Liver (tissue), 9 donors: Measurements from ENCODE around the gene CDIPT. TPM values are rescaled to one million over a fixed set of nuclear protein-coding genes. Genes with fewer than 3 reads are reported as not detected.
A peak's percentile ranks its signal among the peaks of the same experiment; 100 is the strongest.

ENCODE experiments used
- DNase-seq: peaks from one replicate; pipeline ENCODE4 v3.0.0-alpha.2; 2017; ENCODE audit warnings: low spot score
- H3K27ac ChIP-seq, 2 donors: one replicate each; pipeline ENCODE4 v1.7.0; 2013; ENCODE audit warnings: inconsistent platforms in 2 of 2, low read length in 2 of 2, control low read depth in 1 of 2, low read depth in 1 of 2, mild to moderate bottlenecking in 1 of 2
- H3K27me3 ChIP-seq, 4 donors: one replicate each; pipeline versions ENCODE4 v1.6.1 to v1.7.0; 2013; ENCODE audit warnings: low read length in 3 of 4, inconsistent platforms in 1 of 4, mild to moderate bottlenecking in 1 of 4, moderate library complexity in 1 of 4; ENCODE audit not compliant: control insufficient read depth in 4 of 4, insufficient read depth in 4 of 4
- H3K36me3 ChIP-seq, 4 donors: one replicate each; pipeline versions ENCODE4 v1.6.1 to v1.7.0; 2013; ENCODE audit warnings: low read length in 3 of 4, mild to moderate bottlenecking in 3 of 4, low read depth in 1 of 4, moderate library complexity in 1 of 4; ENCODE audit not compliant: control insufficient read depth in 4 of 4, insufficient read depth in 3 of 4
- H3K4me1 ChIP-seq, 4 donors: one replicate each; pipeline versions ENCODE4 v1.6.1 to v1.7.0; 2013; ENCODE audit warnings: low read length in 3 of 4, mild to moderate bottlenecking in 3 of 4, moderate library complexity in 1 of 4; ENCODE audit not compliant: control insufficient read depth in 4 of 4, insufficient read depth in 4 of 4
- H3K4me3 ChIP-seq, 3 donors: one replicate each; pipeline versions ENCODE4 v1.6.1 to v1.7.0; 2013; ENCODE audit warnings: low read length in 3 of 3, control low read depth in 1 of 3, low read depth in 1 of 3, mild to moderate bottlenecking in 1 of 3
- H3K9ac ChIP-seq, 2 donors: one replicate each; pipeline ENCODE4 v1.7.0; 2013; ENCODE audit warnings: low read length in 2 of 2, mild to moderate bottlenecking in 2 of 2, moderate library complexity in 2 of 2, control low read depth in 1 of 2, low read depth in 1 of 2
- H3K9me3 ChIP-seq, 4 donors: one replicate each; pipeline versions ENCODE4 v1.6.1 to v1.7.0; 2013; ENCODE audit warnings: low read length in 3 of 4; ENCODE audit not compliant: control insufficient read depth in 4 of 4
- ATF3 ChIP-seq: IDR thresholded peaks from 2 replicates; pipeline ENCODE4 v1.6.1; 2016; ENCODE audit warnings: antibody characterized with exemption
- CTCF ChIP-seq: fragments of 150-350 bp; IDR thresholded peaks from 2 replicates; pipeline ENCODE4 v1.5.1; 2017; ENCODE audit warnings: improper control_type of control experiment, low read depth, low read length; ENCODE audit not compliant: missing input control
- EGR1 ChIP-seq, 2 donors: IDR thresholded peaks; 2 replicates each; pipeline ENCODE4 v1.6.1; 2016 to 2018; ENCODE audit warnings: antibody characterized with exemption in 2 of 2, low read depth in 2 of 2
- FOXA1 ChIP-seq: IDR thresholded peaks from 2 replicates; pipeline ENCODE4 v1.6.1; 2016; ENCODE audit warnings: antibody characterized with exemption
- FOXA2 ChIP-seq: IDR thresholded peaks from 2 replicates; pipeline ENCODE4 v1.6.1; 2016; ENCODE audit warnings: antibody characterized with exemption
- GABPA ChIP-seq, 2 donors: IDR thresholded peaks in 1 of 2; conservative IDR thresholded peaks in 1 of 2; 2 replicates each; pipeline ENCODE4 v1.6.1; 2016; ENCODE audit warnings: antibody characterized with exemption in 2 of 2, mild to moderate bottlenecking in 1 of 2, moderate library complexity in 1 of 2
- HNF4A ChIP-seq, 2 donors: conservative IDR thresholded peaks; 2 replicates each; pipeline ENCODE4 v1.6.1; 2016; ENCODE audit warnings: antibody characterized with exemption in 2 of 2, mild to moderate bottlenecking in 2 of 2
- HNF4G ChIP-seq: IDR thresholded peaks from 2 replicates; pipeline ENCODE4 v1.6.1; 2016; ENCODE audit warnings: antibody characterized with exemption
- JUND ChIP-seq, 2 donors: IDR thresholded peaks; 2 replicates each; pipeline ENCODE4 v1.6.1; 2016; ENCODE audit warnings: antibody characterized with exemption in 2 of 2
- MAX ChIP-seq: IDR thresholded peaks from 2 replicates; pipeline ENCODE4 v1.6.1; 2016; ENCODE audit warnings: antibody characterized with exemption
- NR2F2 ChIP-seq: IDR thresholded peaks from 2 replicates; pipeline ENCODE4 v1.6.1; 2016; ENCODE audit warnings: antibody characterized with exemption
- RAD21 ChIP-seq, 2 donors: IDR thresholded peaks; 2 replicates each; pipeline ENCODE4 v1.6.1; 2016; ENCODE audit warnings: antibody characterized with exemption in 2 of 2, mild to moderate bottlenecking in 2 of 2
- REST ChIP-seq: IDR thresholded peaks from 2 replicates; pipeline ENCODE4 v1.6.1; 2016; ENCODE audit warnings: antibody characterized with exemption, mild to moderate bottlenecking
- RXRA ChIP-seq, 2 donors: IDR thresholded peaks; 2 replicates each; pipeline ENCODE4 v1.6.1; 2017 to 2018; ENCODE audit warnings: antibody characterized with exemption in 2 of 2, mild to moderate bottlenecking in 1 of 2
- SP1 ChIP-seq: IDR thresholded peaks from 2 replicates; pipeline ENCODE4 v1.6.1; 2018; ENCODE audit warnings: antibody characterized with exemption, mild to moderate bottlenecking
- TAF1 ChIP-seq: conservative IDR thresholded peaks from 2 replicates; pipeline ENCODE4 v1.6.1; 2016; ENCODE audit warnings: antibody characterized with exemption, mild to moderate bottlenecking
- YY1 ChIP-seq: IDR thresholded peaks from 2 replicates; pipeline ENCODE4 v1.6.1; 2016; ENCODE audit warnings: antibody characterized with exemption, mild to moderate bottlenecking
- ZBTB33 ChIP-seq: IDR thresholded peaks from 2 replicates; pipeline ENCODE4 v1.6.1; 2016; ENCODE audit warnings: antibody characterized with exemption
- WGBS: extraction: QIAGEN DNeasy Blood & Tissue Kit; methylation state at CpG from one replicate; pipeline ENCODE4 v1.1.7; 2013; 5-methylcytosine and 5-hydroxymethylcytosine counted together
- polyA plus RNA-seq, 2 donors: library from polyadenylated mRNA; stranded (reverse) in 1 of 2; unstranded in 1 of 2; fragments of 200-250 nt in 1 of 2; fragments of >200 nt in 1 of 2; fragmentation: Nextera tagmentation in 1 of 2; extraction: Ambion mirVana in 1 of 2; gene quantifications; one replicate each; pipeline versions ENCODE4 v1.2.1 to v1.2.3, GENCODE V29; 2013 to 2015
- total RNA-seq, 2 donors: library from RNA; depleted of rRNA; stranded (reverse); fragments of >200 nt; gene quantifications; one replicate each; pipeline ENCODE4 v1.2.3, GENCODE V29; 2014
- donor health status: healthy.
- donor health status: healthy.
- donor health status: healthy.
- donor health status: healthy.
- donor health status: healthy.

CDIPT gene
- total and polyA plus RNA-seq, 4 donors: 31.4 to 102 (median 38.4) TPM

GRCh38 chr16:29820730-29821642, 42.0 kb downstream of the CDIPT start:
- Histone ChIP-seq H3K36me3 (peaks cover 0 to 9% (median 0%) of the 10 kb centered on the region in 4 donors), H3K4me3 (peak overlapping the region; percentile 71 to 96 (median 94)), H3K9ac (peak overlapping the region; percentile 58 to 83), H3K27me3 (no peaks in the 10 kb centered on the region), H3K4me1 (peaks cover 15 to 57% (median 37%) of the 10 kb centered on the region in 4 donors), H3K27ac (peak overlapping the region; percentile 77 to 86), H3K9me3 (no peaks in the 10 kb centered on the region)
- no peak for TF ChIP-seq RXRA (IDR thresholded peaks at IDR 0.05)
- TF ChIP-seq TAF1: no peak
- no peak for TF ChIP-seq ZBTB33
- peak; percentile 19 for TF ChIP-seq YY1
- no peak for TF ChIP-seq REST
- TF ChIP-seq JUND (IDR thresholded peaks at IDR 0.05): no peak
- TF ChIP-seq FOXA1: no peak
- no peak for TF ChIP-seq GABPA (IDR thresholded peaks at IDR 0.05 in 1 of 2, conservative IDR thresholded peaks at IDR 0.05 in 1 of 2)
- TF ChIP-seq HNF4G: no peak
- TF ChIP-seq MAX: no peak
- TF ChIP-seq RAD21 (IDR thresholded peaks at IDR 0.05): peak in 1 of 2 donors; percentile 9
- no peak for TF ChIP-seq SP1
- no peak for TF ChIP-seq ATF3
- no peak for TF ChIP-seq EGR1 (IDR thresholded peaks at IDR 0.05; ENCODE audit: low read depth in 2 of 2)
- peak; percentile 34 for TF ChIP-seq NR2F2
- no peak for TF ChIP-seq FOXA2
- no peak for TF ChIP-seq CTCF
- TF ChIP-seq HNF4A (conservative IDR thresholded peaks at IDR 0.05): peak; percentile 36 to 49
- 21% methylated on average over 11 of the region's 11 CpGs for WGBS
- no peak for DNase-seq
